H9 (cell line): ENCODE results near the gene MAPK8. TPM values are rescaled to one million over a fixed set of nuclear protein-coding genes. Genes with fewer than 3 reads are reported as not detected.

Experiments
- DNase-seq: peaks from one replicate; pipeline ENCODE4 v3.0.0-alpha.2; 2017
- H2AFZ ChIP-seq: one replicate; pipeline ENCODE4 v1.6.1; 2013; ENCODE audit warnings: mild to moderate bottlenecking, low read length, control low read depth, moderate library complexity
- H2AK5ac ChIP-seq: 2 replicates; pipeline ENCODE4 v1.6.1; 2013; ENCODE audit warnings: low read length, control low read depth, mixed read lengths; ENCODE audit not compliant: insufficient read length
- H2BK120ac ChIP-seq: one replicate; pipeline ENCODE4 v1.6.1; 2013; ENCODE audit warnings: low read depth, mild to moderate bottlenecking, low read length, control low read depth, inconsistent platforms; ENCODE audit not compliant: poor library complexity, severe bottlenecking
- H2BK12ac ChIP-seq: 2 replicates; pipeline ENCODE4 v1.6.1; 2013; ENCODE audit warnings: low read length, control low read depth, mixed read lengths, low read depth; ENCODE audit not compliant: insufficient read length
- H2BK15ac ChIP-seq: 2 replicates; pipeline ENCODE4 v1.6.1; 2013; ENCODE audit warnings: low read depth, low read length, control low read depth
- H2BK20ac ChIP-seq: one replicate; pipeline ENCODE4 v1.6.1; 2013; ENCODE audit warnings: low read depth, mild to moderate bottlenecking, low read length, control low read depth, inconsistent platforms; ENCODE audit not compliant: poor library complexity, severe bottlenecking
- H2BK5ac ChIP-seq: 2 replicates; pipeline ENCODE4 v1.6.1; 2013; ENCODE audit warnings: low read length, control low read depth, mixed read lengths; ENCODE audit not compliant: insufficient read length
- H3K14ac ChIP-seq: 2 replicates; pipeline ENCODE4 v1.6.1; 2013; ENCODE audit warnings: low read length, control low read depth; ENCODE audit not compliant: insufficient read depth
- H3K18ac ChIP-seq: 2 replicates; pipeline ENCODE4 v1.6.1; 2013; ENCODE audit warnings: low read depth, mild to moderate bottlenecking, mixed read lengths, low read length, control low read depth; ENCODE audit not compliant: insufficient read length
- H3K23ac ChIP-seq: 2 replicates; pipeline ENCODE4 v1.6.1; 2013; ENCODE audit warnings: low read length, control low read depth, mixed read lengths, low read depth; ENCODE audit not compliant: insufficient read length
- H3K23me2 ChIP-seq: 2 replicates; pipeline ENCODE4 v1.6.1; 2013; ENCODE audit warnings: low read depth, mild to moderate bottlenecking, mixed read lengths, low read length, control low read depth; ENCODE audit not compliant: insufficient read length, poor library complexity, severe bottlenecking
- H3K27ac ChIP-seq: 2 replicates; pipeline ENCODE4 v1.5.1; 2013; ENCODE audit warnings: low read length, control low read depth, mixed read lengths, low read depth; ENCODE audit not compliant: insufficient read length
- H3K27me3 ChIP-seq: 2 replicates; pipeline ENCODE4 v1.6.1; 2013; ENCODE audit warnings: low read length, control low read depth, inconsistent platforms; ENCODE audit not compliant: insufficient read depth
- H3K4ac ChIP-seq: 2 replicates; pipeline ENCODE4 v1.6.1; 2013; ENCODE audit warnings: low read depth, mild to moderate bottlenecking, control low read depth, inconsistent platforms, low read length, moderate library complexity
- H3K4me1 ChIP-seq: 2 replicates; pipeline ENCODE4 v1.6.1; 2013; ENCODE audit warnings: low read length, control low read depth, inconsistent platforms; ENCODE audit not compliant: insufficient read depth
- H3K4me2 ChIP-seq: 2 replicates; pipeline ENCODE4 v1.6.1; 2013; ENCODE audit warnings: low read length, control low read depth, mixed read lengths; ENCODE audit not compliant: insufficient read length, insufficient read depth
- H3K56ac ChIP-seq: 2 replicates; pipeline ENCODE4 v1.6.1; 2013; ENCODE audit warnings: low read depth, mild to moderate bottlenecking, mixed read lengths, low read length, control low read depth; ENCODE audit not compliant: insufficient read length
- H3K79me1 ChIP-seq: 2 replicates; pipeline ENCODE4 v1.6.1; 2013; ENCODE audit warnings: low read depth, mild to moderate bottlenecking, moderate library complexity, low read length, control low read depth, inconsistent platforms; ENCODE audit not compliant: insufficient read depth, poor library complexity, severe bottlenecking
- H3K79me2 ChIP-seq: 2 replicates; pipeline ENCODE4 v1.6.1; 2013; ENCODE audit warnings: low read length, control low read depth, inconsistent platforms; ENCODE audit not compliant: insufficient read depth
- H3K9ac ChIP-seq: 2 replicates; pipeline ENCODE4 v1.6.1; 2013; ENCODE audit warnings: low read length, control low read depth, mixed read lengths; ENCODE audit not compliant: insufficient read length; ENCODE audit errors: extremely low read depth
- H3K9me3 ChIP-seq: one replicate; pipeline ENCODE4 v1.6.1; 2013; ENCODE audit warnings: low read depth, low read length, inconsistent platforms; ENCODE audit not compliant: control insufficient read depth
- H3T11ph ChIP-seq: one replicate; pipeline ENCODE4 v1.6.1; 2013; ENCODE audit warnings: mild to moderate bottlenecking, low read length, control low read depth, inconsistent platforms
- H4K20me1 ChIP-seq: one replicate; pipeline ENCODE4 v1.6.1; 2013; ENCODE audit not compliant: control insufficient read depth, insufficient read length, insufficient read depth
- H4K5ac ChIP-seq: 2 replicates; pipeline ENCODE4 v1.6.1; 2013; ENCODE audit warnings: low read depth, mild to moderate bottlenecking, mixed read lengths, low read length, control low read depth; ENCODE audit not compliant: insufficient read length
- H4K8ac ChIP-seq: replicated peaks from 2 replicates; pipeline ENCODE4 v1.6.1; 2013; ENCODE audit warnings: low read length, control low read depth, mixed read lengths, low read depth; ENCODE audit not compliant: insufficient read length
- H4K91ac ChIP-seq: 2 replicates; pipeline ENCODE4 v1.6.1; 2013; ENCODE audit warnings: low read depth, mild to moderate bottlenecking, moderate library complexity, mixed read lengths, low read length, control low read depth; ENCODE audit not compliant: insufficient read length
- H3K27ac Mint-ChIP-seq, 3 experiments: 2 replicates in 2 of 3; 3 replicates in 1 of 3; pipeline ENCODE4 v1.8.0; 2020 to 2021; ENCODE audit warnings: mixed read lengths in 3 of 3, mild to moderate bottlenecking in 1 of 3, moderate library complexity in 1 of 3
- H3K27me3 Mint-ChIP-seq: 2 replicates; pipeline ENCODE4 v1.8.0; 2021; ENCODE audit warnings: low read depth, mild to moderate bottlenecking, moderate library complexity, mixed read lengths
- H3K36me3 Mint-ChIP-seq, 3 experiments: 2 replicates in 2 of 3; 3 replicates in 1 of 3; pipeline ENCODE4 v1.8.0; 2020 to 2021; ENCODE audit warnings: low read depth in 3 of 3, mixed read lengths in 3 of 3; ENCODE audit not compliant: insufficient read depth in 1 of 3
- H3K4me1 Mint-ChIP-seq, 2 experiments: 2 replicates each; pipeline ENCODE4 v1.8.0; 2020; ENCODE audit warnings: mixed read lengths in 2 of 2
- H3K4me3 Mint-ChIP-seq, 2 experiments: 2 replicates in 1 of 2; 3 replicates in 1 of 2; pipeline ENCODE4 v1.8.0; 2020 to 2021; ENCODE audit warnings: mild to moderate bottlenecking in 2 of 2, mixed read lengths in 2 of 2, moderate library complexity in 1 of 2
- H3K9me3 Mint-ChIP-seq, 2 experiments: 2 replicates in 1 of 2; 3 replicates in 1 of 2; pipeline ENCODE4 v1.8.0; 2020; ENCODE audit warnings: mild to moderate bottlenecking in 2 of 2, mixed read lengths in 2 of 2, moderate library complexity in 1 of 2
- CTCF ChIP-seq: fragments of 200-600 bp; sonication (generic); conservative IDR thresholded peaks from 3 replicates; pipeline ENCODE4 v1.8.0; 2021; ENCODE audit warnings: antibody characterized with exemption, mild to moderate bottlenecking
- WGBS: extraction: QIAGEN DNeasy Blood & Tissue Kit; methylation state at CpG from one replicate; pipeline ENCODE4 v1.1.7; 2013; ENCODE audit warnings: missing lambda C conversion rate, low lambda C conversion rate, mixed read lengths; ENCODE audit not compliant: insufficient read length; ENCODE audit errors: extremely low coverage; 5-methylcytosine and 5-hydroxymethylcytosine counted together
- total RNA-seq: library from RNA; stranded (reverse); gene quantifications from 2 replicates; pipeline ENCODE4 v1.2.1, GENCODE V29; 2021

The MAPK8 gene
- total RNA-seq, 1 experiment from 2014 or later = 52.0 TPM

GRCh38 chr10:48322017-48322416 lies 15.5 kb downstream of the MAPK8 start:
- H3K79me1 ChIP-seq = no peaks in the 10 kb centered on the region
- no peak overlapping the region for H4K5ac ChIP-seq
- no peak overlapping the region for H3T11ph ChIP-seq
- Mint-ChIP-seq H3K27ac (no peak overlapping the region), H3K4me1 (peaks cover 22 to 26% of the 10 kb centered on the region in 2 experiments), H3K4me3 (no peak overlapping the region), H3K9me3 (no peaks in the 10 kb centered on the region), H3K36me3 (0 out of 7 replicates have a peak, but pooled peaks cover 0 to 1% (median 0%) of the 10 kb centered on the region in 3 experiments), H3K27me3 (no peaks in the 10 kb centered on the region)
- H3K27me3 ChIP-seq = no peaks in the 10 kb centered on the region
- whole genome bisulfite sequencing = no CpG with 5 or more reads among the region's 3 CpGs
- no peak overlapping the region for H4K8ac ChIP-seq
- H4K20me1 ChIP-seq = no peaks in the 10 kb centered on the region
- H2BK15ac ChIP-seq = no peak overlapping the region
- H2AFZ ChIP-seq = no peak overlapping the region
- H3K4ac ChIP-seq = no peak overlapping the region
- H3K79me2 ChIP-seq = peaks cover 8% of the 10 kb centered on the region; the same call in 1 of the 2 replicates
- H2BK5ac ChIP-seq = no peak overlapping the region
- H3K27ac ChIP-seq = no peak overlapping the region
- no peak overlapping the region for H3K56ac ChIP-seq
- H3K23ac ChIP-seq = no peak overlapping the region
- no peak overlapping the region for H2BK12ac ChIP-seq
- H2AK5ac ChIP-seq = no peak overlapping the region
- TF ChIP-seq CTCF = no peak
- no peak overlapping the region for H3K9ac ChIP-seq
- H3K4me2 ChIP-seq = no peak overlapping the region
- H3K14ac ChIP-seq = no peak overlapping the region
- no peak overlapping the region for H2BK120ac ChIP-seq
- peaks cover 3% of the 10 kb centered on the region; the same call in 1 of the 2 replicates for H3K4me1 ChIP-seq
- no peaks in the 10 kb centered on the region for H3K23me2 ChIP-seq
- H3K18ac ChIP-seq = no peak overlapping the region
- no peaks in the 10 kb centered on the region for H3K9me3 ChIP-seq
- no peak overlapping the region for H4K91ac ChIP-seq
- no peak for DNase-seq
- no peak overlapping the region for H2BK20ac ChIP-seq
